Purkinje cell (primary cell): Measurements from ENCODE around the gene PRELP. TPM values are rescaled to one million over a fixed set of nuclear protein-coding genes. Genes with fewer than 3 reads are reported as not detected.

Source experiments
- polyA plus RNA-seq: library from polyadenylated mRNA; unstranded; fragments of >200 nt; fragmentation: Nextera tagmentation; gene quantifications from 2 replicates; pipeline ENCODE4 v1.2.1, GENCODE V29; 2014

Gene PRELP
- polyA plus RNA-seq = 0.27 and 1.4 TPM in 2 replicates

DNA sequence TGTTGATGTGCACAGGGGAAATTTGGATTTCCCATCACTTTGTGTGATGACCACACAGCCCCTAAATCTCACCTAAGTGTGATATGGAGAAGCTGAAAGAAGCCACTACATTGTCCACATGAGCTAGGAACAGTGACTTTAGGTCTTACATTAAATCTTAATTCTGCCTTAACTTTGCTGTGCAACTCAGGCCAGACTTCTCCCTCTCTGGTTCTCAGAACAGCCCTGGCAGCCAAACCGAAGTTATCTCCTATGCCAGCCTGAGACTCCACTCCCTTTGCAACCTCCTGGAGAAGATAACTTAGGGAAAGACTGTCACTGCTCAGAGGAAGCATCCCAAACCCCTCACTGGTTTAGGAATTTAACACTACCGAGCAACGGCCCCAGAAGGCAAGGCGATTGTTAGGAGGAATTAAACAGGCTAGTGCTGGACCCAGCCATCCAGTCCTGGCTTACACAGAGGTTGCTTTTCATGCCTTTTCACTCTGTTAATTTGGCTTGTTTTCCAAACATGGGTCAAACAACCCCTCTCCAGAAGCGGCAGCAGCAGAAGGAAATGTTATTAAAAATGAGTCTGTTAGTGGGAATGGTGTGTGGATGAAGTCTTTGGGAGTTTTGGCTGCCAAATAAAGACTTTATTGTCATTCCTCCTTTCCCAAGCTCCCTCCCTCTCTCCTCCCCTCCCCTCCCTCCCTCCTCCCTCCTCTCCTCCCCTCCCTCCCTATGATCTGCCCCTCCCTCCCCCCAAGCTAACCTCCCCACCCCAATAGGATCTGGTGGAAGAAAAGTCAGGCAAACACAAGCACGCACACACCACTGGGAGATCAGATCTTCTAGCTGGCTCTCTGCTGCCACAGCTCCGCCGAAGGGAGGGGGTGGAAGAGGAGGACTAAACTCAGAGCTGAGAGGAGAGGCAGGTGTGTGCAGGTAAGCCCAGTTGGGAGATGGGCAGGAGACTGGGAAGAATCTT lies at the start of gene PRELP:
Gene PRELP, plus strand, starts transcription at position 795 of the 970 bp plus-strand sequence. CDS start 7,379 bp downstream, outside the sequence.

DNA sequence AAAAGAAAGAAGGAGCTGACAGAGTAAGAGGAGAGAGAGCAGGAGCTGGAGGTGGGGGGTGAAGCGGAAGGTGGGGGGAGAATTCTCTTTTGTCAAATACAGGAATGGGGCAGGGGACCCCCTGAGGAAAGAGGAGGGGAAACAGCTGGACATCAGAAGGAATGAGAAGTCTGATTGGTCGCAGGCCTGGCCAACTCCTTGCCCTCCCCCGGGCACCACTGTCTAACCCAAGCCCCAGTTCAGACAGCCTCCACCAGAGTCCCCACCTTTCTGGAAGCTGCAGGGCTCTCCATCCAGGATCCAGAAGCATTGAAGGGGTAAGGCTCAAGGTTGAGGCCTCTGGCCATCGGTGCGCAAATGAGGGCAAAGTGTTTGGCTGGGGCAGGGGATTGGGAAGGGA lies 18.3 kb downstream of the PRELP start, which contains the start of gene OPTC:
Gene OPTC, plus strand, starts transcription at position 253 of the 400 bp plus-strand sequence. CDS start 1,853 bp downstream, outside the sequence.

Other genes starting within 250 kb of the PRELP start
- gene CHIT1, start 246.1 kb upstream of the PRELP start, polyA plus RNA-seq = not detected in 2 replicates
- 0.95 and 1.4 TPM in 2 replicates for gene BTG2, start 170.3 kb upstream of the PRELP start, polyA plus RNA-seq
- not detected in 2 replicates for gene FMOD, start 124.7 kb upstream of the PRELP start, polyA plus RNA-seq
- gene OPTC, start 18.3 kb downstream of the PRELP start, polyA plus RNA-seq = not detected in 2 replicates
- gene ATP2B4, start 151.0 kb downstream of the PRELP start, polyA plus RNA-seq = 1.9 and 16.0 TPM in 2 replicates